Keratinocyte (primary cell): ENCODE measurements around the gene WDFY1. TPM values are rescaled to one million over a fixed set of nuclear protein-coding genes. Genes with fewer than 3 reads are reported as not detected.

ENCODE experiments used
- DNase-seq: peaks from one replicate; pipeline ENCODE4 v3.0.0-alpha.2; 2011; ENCODE audit warnings: low read depth, missing footprints, low spot score
- FAIRE-seq: peaks from 2 replicates; lab custom pipeline; 2011; peaks lifted over from hg19 to GRCh38; lab: Jason Lieb, UNC
- H2AFZ ChIP-seq: 2 replicates; pipeline ENCODE4 v1.6.0; 2012; ENCODE audit warnings: low read length, control low read depth, inconsistent platforms; ENCODE audit not compliant: control insufficient read depth
- H3K27ac ChIP-seq: 2 replicates; pipeline ENCODE4 v1.5.1; 2011; ENCODE audit warnings: low read length; ENCODE audit not compliant: control insufficient read depth, insufficient read depth
- H3K27me3 ChIP-seq: 3 replicates; pipeline ENCODE4 v1.6.0; 2011; ENCODE audit warnings: low read length; ENCODE audit not compliant: control insufficient read depth, insufficient read depth; ENCODE audit errors: extremely low read depth
- H3K36me3 ChIP-seq, 2 experiments: 2 replicates in 1 of 2; 3 replicates in 1 of 2; pipeline ENCODE4 v1.5.1; 2011; ENCODE audit warnings: low read length in 2 of 2, mild to moderate bottlenecking in 1 of 2; ENCODE audit not compliant: control insufficient read depth in 2 of 2, insufficient read depth in 2 of 2; ENCODE audit errors: extremely low read depth in 1 of 2
- H3K4me1 ChIP-seq: 3 replicates; pipeline ENCODE4 v1.5.1; 2011; ENCODE audit warnings: low read length; ENCODE audit not compliant: control insufficient read depth, insufficient read depth; ENCODE audit errors: extremely low read depth
- H3K4me2 ChIP-seq: 3 replicates; pipeline ENCODE4 v1.6.0; 2011; ENCODE audit warnings: low read depth, low read length; ENCODE audit not compliant: control insufficient read depth, insufficient read depth; ENCODE audit errors: extremely low read depth
- H3K4me3 ChIP-seq, 3 experiments: fragments of 200-600 bp in 1 of 3; sonication (generic) in 1 of 3; 2 replicates in 2 of 3; 3 replicates in 1 of 3; pipeline ENCODE4 v1.5.1; 2011 to 2016; ENCODE audit warnings: low read length in 3 of 3, mild to moderate bottlenecking in 3 of 3, control low read depth in 2 of 3, inconsistent platforms in 1 of 3, low read depth in 1 of 3, mixed read lengths in 1 of 3, mixed run types in 1 of 3, moderate library complexity in 1 of 3; ENCODE audit not compliant: control insufficient read depth in 2 of 3, insufficient read depth in 2 of 3; ENCODE audit errors: extremely low read depth in 1 of 3
- H3K79me2 ChIP-seq: 2 replicates; pipeline ENCODE4 v1.6.0; 2012; ENCODE audit warnings: low read length; ENCODE audit not compliant: control insufficient read depth, insufficient read depth
- H3K9ac ChIP-seq: 3 replicates; pipeline ENCODE4 v1.6.0; 2011; ENCODE audit warnings: low read length; ENCODE audit not compliant: control insufficient read depth, insufficient read depth; ENCODE audit errors: extremely low read depth
- H3K9me1 ChIP-seq: 3 replicates; pipeline ENCODE4 v1.6.0; 2011; ENCODE audit warnings: low read length; ENCODE audit not compliant: control insufficient read depth, insufficient read depth; ENCODE audit errors: extremely low read depth
- H3K9me3 ChIP-seq: 2 replicates; pipeline ENCODE4 v1.5.1; 2012; ENCODE audit warnings: low read depth, low read length; ENCODE audit not compliant: control insufficient read depth
- H4K20me1 ChIP-seq: 3 replicates; pipeline ENCODE4 v1.6.0; 2011; ENCODE audit warnings: low read length; ENCODE audit not compliant: control insufficient read depth, insufficient read depth; ENCODE audit errors: extremely low read depth
- CTCF ChIP-seq, 3 experiments: IDR thresholded peaks in 1 of 3; conservative IDR thresholded peaks in 1 of 3; optimal IDR thresholded peaks in 1 of 3; 2 replicates in 2 of 3; 3 replicates in 1 of 3; pipeline versions ENCODE3 to v1.5.1; 2011; ENCODE audit warnings: low read length in 3 of 3, mild to moderate bottlenecking in 3 of 3, moderate library complexity in 2 of 3, control low read depth in 1 of 3, inconsistent platforms in 1 of 3; ENCODE audit not compliant: insufficient read depth in 2 of 3; ENCODE audit errors: extremely low read depth in 1 of 3
- EZH2 ChIP-seq: IDR thresholded peaks from one replicate; pipeline ENCODE4 v1.6.1; 2012; ENCODE audit warnings: inconsistent platforms, mild to moderate bottlenecking, low read length, moderate library complexity
- dilution Hi-C: fragments of 300-500 bp; cut with MboI; formaldehyde crosslinking; loops from one replicate; pipeline ENCODE4 v1.7.0; 2020; ENCODE audit warnings: low sequenced_read_pairs; ENCODE audit not compliant: extremely low pct_ligation_motif_present
- polyA plus RNA-seq, 5 experiments: library from polyadenylated mRNA; depleted of rRNA in 3 of 5; stranded (reverse) in 3 of 5; stranded (forward) in 1 of 5; unstranded in 1 of 5; fragments of >200 nt; gene quantifications; 1 replicate in 1 of 5; 2 replicates in 3 of 5; 3 replicates in 1 of 5; pipeline versions ENCODE4 v1.2.1 to v1.2.3, GENCODE V29; 2011 to 2012; ENCODE audit warnings: missing spikeins in 2 of 5, low read depth in 1 of 5, low replicate concordance in 1 of 5

Gene WDFY1
- polyA plus RNA-seq, 1 donor (not counting 4 experiments of a cell fraction or from before 2014, with no cell fraction given) = 54.9 TPM

GRCh38 chr2:223989856-223990232, 44.7 kb upstream of the WDFY1 start:
- TF ChIP-seq CTCF (optimal IDR thresholded peaks at IDR 0.05 in 1 of 3, IDR thresholded peaks at IDR 0.05 in 1 of 3, conservative IDR thresholded peaks at IDR 0.05 in 1 of 3; ENCODE audit: extremely low read depth in 1 of 3, insufficient read depth in 2 of 3, low read length in 3 of 3) (no peak), EZH2 (no peak)
- H3K36me3 ChIP-seq = peaks cover 33 to 40% of the 10 kb centered on the region in 2 experiments
- DNase-seq (no peak), FAIRE-seq (no peak)
- H3K4me1 ChIP-seq = no peaks in the 10 kb centered on the region
- no peak overlapping the region for H3K27ac ChIP-seq
- H2AFZ ChIP-seq = no peak overlapping the region
- H3K9ac ChIP-seq = no peak overlapping the region
- H3K9me1 ChIP-seq = no peaks in the 10 kb centered on the region
- no peaks in the 10 kb centered on the region for H4K20me1 ChIP-seq
- no peak overlapping the region for H3K4me2 ChIP-seq
- H3K9me3 ChIP-seq = no peaks in the 10 kb centered on the region
- dilution Hi-C loops = loop anchor here (25.0 kb wide), 1 partner anchor 297 kb away; no protein-coding TSS in a partner anchor
- H3K4me3 ChIP-seq = no peak overlapping the region
- no peaks in the 10 kb centered on the region for H3K79me2 ChIP-seq
- no peaks in the 10 kb centered on the region for H3K27me3 ChIP-seq

GRCh38 chr2:223989206-223989855, 44.2 kb upstream of the WDFY1 start:
- no peaks in the 10 kb centered on the region for H3K27me3 ChIP-seq
- no peaks in the 10 kb centered on the region for H3K9me3 ChIP-seq
- no peak overlapping the region for H3K27ac ChIP-seq
- TF ChIP-seq CTCF (optimal IDR thresholded peaks at IDR 0.05 in 1 of 3, IDR thresholded peaks at IDR 0.05 in 1 of 3, conservative IDR thresholded peaks at IDR 0.05 in 1 of 3; ENCODE audit: extremely low read depth in 1 of 3, insufficient read depth in 2 of 3, low read length in 3 of 3) (peak in 1 of 3 experiments; percentile 23), EZH2 (no peak)
- no peak overlapping the region for H3K4me2 ChIP-seq
- no peaks in the 10 kb centered on the region for H3K79me2 ChIP-seq
- no peak overlapping the region for H3K9ac ChIP-seq
- no peaks in the 10 kb centered on the region for H3K4me1 ChIP-seq
- H3K36me3 ChIP-seq = peaks cover 32 to 40% of the 10 kb centered on the region in 2 experiments
- no peaks in the 10 kb centered on the region for H3K9me1 ChIP-seq
- FAIRE-seq = no peak
- no peaks in the 10 kb centered on the region for H4K20me1 ChIP-seq
- dilution Hi-C loops = loop anchor here (25.0 kb wide), 1 partner anchor 298 kb away; no protein-coding TSS in a partner anchor
- H3K4me3 ChIP-seq = no peak overlapping the region
- H2AFZ ChIP-seq = no peak overlapping the region
- DNase-seq = no peak
